ENCODE results near the gene SNX2.
A peak's percentile ranks its signal among the peaks of the same experiment; 100 is the strongest.

SNX2 gene

GRCh38 chr5:122736086-122736845 is 38.6 kb upstream of the SNX2 start:
- H3K27me3 ChIP-seq (ENCODE audit: insufficient read depth, low read length), result no peaks in the 10 kb centered on the region
- no peak overlapping the region for H4K8ac ChIP-seq (ENCODE audit: low read depth, low read length)
- no peak overlapping the region for H3K18ac ChIP-seq (ENCODE audit: low read length)
- WGBS (ENCODE audit: extremely low coverage, insufficient coverage, insufficient read length), result no CpG with 5 or more reads among the region's 9 CpGs
- H2AFZ ChIP-seq (ENCODE audit: insufficient read depth, low read length, poor library complexity), result no peak overlapping the region
- no peak overlapping the region for H2BK5ac ChIP-seq (ENCODE audit: low read depth, low read length, poor library complexity)
- H4K12ac ChIP-seq (ENCODE audit: low read depth, low read length), result no peak overlapping the region
- peaks cover 2% of the 10 kb centered on the region for H3K79me1 ChIP-seq (ENCODE audit: low read length)
- no peaks in the 10 kb centered on the region for H3K36me3 ChIP-seq (ENCODE audit: control insufficient read depth in 1 of 2, insufficient read depth in 2 of 2, low read length in 2 of 2)
- H3K4me1 ChIP-seq (ENCODE audit: control insufficient read depth in 1 of 2, insufficient read depth in 2 of 2, low read length in 2 of 2), result peaks cover 0 to 2% of the 10 kb centered on the region in 2 experiments
- no peaks in the 10 kb centered on the region for H3K9me3 ChIP-seq (ENCODE audit: insufficient read depth, low read depth, low read length)
- H4K91ac ChIP-seq (ENCODE audit: low read depth, low read length), result no peak overlapping the region
- H3K14ac ChIP-seq (ENCODE audit: low read length), result no peak overlapping the region
- H3K4me3 ChIP-seq (ENCODE audit: low read depth, low read length), result no peak overlapping the region
- H3K27ac ChIP-seq (ENCODE audit: low read depth, low read length), result no peak overlapping the region
- no peak overlapping the region for H2BK120ac ChIP-seq (ENCODE audit: insufficient read depth, low read length, poor library complexity)
- no peak overlapping the region for H2AK5ac ChIP-seq (ENCODE audit: low read length)
- no peak overlapping the region for H3K4ac ChIP-seq (ENCODE audit: low read depth, low read length)
- DNase-seq, result no peak
- H2BK12ac ChIP-seq (ENCODE audit: low read length), result no peak overlapping the region
- no peak overlapping the region for H3K23ac ChIP-seq (ENCODE audit: low read length)
- no peaks in the 10 kb centered on the region for H3K79me2 ChIP-seq (ENCODE audit: control insufficient read depth, insufficient read depth, low read length, poor library complexity)
- peak overlapping the region; percentile 43 for H3K9ac ChIP-seq (ENCODE audit: low read length)
- H3K4me2 ChIP-seq (ENCODE audit: low read length), result no peak overlapping the region

GRCh38 chr5:122738088-122738487 is 36.8 kb upstream of the SNX2 start:
- DNase-seq, result peak; percentile 60 to 88
- Histone ChIP-seq H3K14ac (ENCODE audit: low read length) (no peak overlapping the region), H4K12ac (ENCODE audit: low read depth, low read length) (no peak overlapping the region), H3K9ac (ENCODE audit: low read length) (no peak overlapping the region), H2BK5ac (ENCODE audit: low read depth, low read length, poor library complexity) (no peak overlapping the region), H2BK12ac (ENCODE audit: low read length) (no peak overlapping the region), H3K27me3 (ENCODE audit: insufficient read depth, low read length) (no peaks in the 10 kb centered on the region), H2BK120ac (ENCODE audit: insufficient read depth, low read length, poor library complexity) (no peak overlapping the region), H3K23ac (ENCODE audit: low read length) (no peak overlapping the region), H2AFZ (ENCODE audit: insufficient read depth, low read length, poor library complexity) (no peak overlapping the region), H3K36me3 (ENCODE audit: control insufficient read depth in 1 of 2, insufficient read depth in 2 of 2, low read length in 2 of 2) (no peaks in the 10 kb centered on the region), H2AK5ac (ENCODE audit: low read length) (no peak overlapping the region), H4K8ac (ENCODE audit: low read depth, low read length) (no peak overlapping the region), H3K79me2 (ENCODE audit: control insufficient read depth, insufficient read depth, low read length, poor library complexity) (no peaks in the 10 kb centered on the region), H3K27ac (ENCODE audit: low read depth, low read length) (no peak overlapping the region), H3K18ac (ENCODE audit: low read length) (no peak overlapping the region), H3K9me3 (ENCODE audit: insufficient read depth, low read depth, low read length) (no peaks in the 10 kb centered on the region), H3K4me1 (ENCODE audit: control insufficient read depth in 1 of 2, insufficient read depth in 2 of 2, low read length in 2 of 2) (peaks cover 7 to 9% of the 10 kb centered on the region in 2 experiments), H4K91ac (ENCODE audit: low read depth, low read length) (no peak overlapping the region), H3K79me1 (ENCODE audit: low read length) (peaks cover 10% of the 10 kb centered on the region), H3K4ac (ENCODE audit: low read depth, low read length) (no peak overlapping the region), H3K4me3 (ENCODE audit: low read depth, low read length) (no peak overlapping the region), H3K4me2 (ENCODE audit: low read length) (no peak overlapping the region)

- Histone ChIP-seq H3K27ac (ENCODE audit: low read depth, low read length) (peak overlapping the region; percentile 90), H2BK12ac (ENCODE audit: low read length) (peak overlapping the region; percentile 6), H4K91ac (ENCODE audit: low read depth, low read length) (peak overlapping the region; percentile 36), H3K36me3 (ENCODE audit: control insufficient read depth in 1 of 2, insufficient read depth in 2 of 2, low read length in 2 of 2) (no peaks in the 10 kb centered on the region), H4K8ac (ENCODE audit: low read depth, low read length) (no peak overlapping the region), H2AFZ (ENCODE audit: insufficient read depth, low read length, poor library complexity) (no peak overlapping the region), H3K4me3 (ENCODE audit: low read depth, low read length) (no peak overlapping the region), H3K18ac (ENCODE audit: low read length) (no peak overlapping the region), H2BK5ac (ENCODE audit: low read depth, low read length, poor library complexity) (peak overlapping the region; percentile 29), H3K9ac (ENCODE audit: low read length) (no peak overlapping the region), H4K12ac (ENCODE audit: low read depth, low read length) (no peak overlapping the region), H3K79me2 (ENCODE audit: control insufficient read depth, insufficient read depth, low read length, poor library complexity) (no peaks in the 10 kb centered on the region), H2BK120ac (ENCODE audit: insufficient read depth, low read length, poor library complexity) (peak overlapping the region; percentile 8), H2AK5ac (ENCODE audit: low read length) (no peak overlapping the region), H3K9me3 (ENCODE audit: insufficient read depth, low read depth, low read length) (no peaks in the 10 kb centered on the region), H3K79me1 (ENCODE audit: low read length) (peaks cover 12% of the 10 kb centered on the region), H3K23ac (ENCODE audit: low read length) (no peak overlapping the region), H3K4me2 (ENCODE audit: low read length) (peak overlapping the region; percentile 42), H3K4ac (ENCODE audit: low read depth, low read length) (no peak overlapping the region), H3K27me3 (ENCODE audit: insufficient read depth, low read length) (no peaks in the 10 kb centered on the region), H3K14ac (ENCODE audit: low read length) (peak overlapping the region; percentile 13), H3K4me1 (ENCODE audit: control insufficient read depth in 1 of 2, insufficient read depth in 2 of 2, low read length in 2 of 2) (peaks cover 12 to 17% of the 10 kb centered on the region in 2 experiments)
- peak; percentile 82 to 86 for DNase-seq
- no CpG with 5 or more reads among the region's 2 CpGs for WGBS (ENCODE audit: extremely low coverage, insufficient coverage, insufficient read length)
These were observed 33.2 kb upstream of the SNX2 start for GRCh38 chr5:122741681-122742080.

GRCh38 chr5:122743261-122743660 is 31.6 kb upstream of the SNX2 start:
- no peak overlapping the region for H3K4ac ChIP-seq (ENCODE audit: low read depth, low read length)

More at GRCh38 chr5:122743261-122743660, 31.6 kb upstream of the SNX2 start:
- H3K79me1 ChIP-seq (ENCODE audit: low read length), result peaks cover 12% of the 10 kb centered on the region
- no peak overlapping the region for H2AK5ac ChIP-seq (ENCODE audit: low read length)
- H3K4me1 ChIP-seq (ENCODE audit: control insufficient read depth in 1 of 2, insufficient read depth in 2 of 2, low read length in 2 of 2), result peaks cover 12 to 18% of the 10 kb centered on the region in 2 experiments
- no peak overlapping the region for H3K18ac ChIP-seq (ENCODE audit: low read length)
- H3K4me3 ChIP-seq (ENCODE audit: low read depth, low read length), result no peak overlapping the region
- H3K4me2 ChIP-seq (ENCODE audit: low read length), result peak overlapping the region; percentile 2
- H4K91ac ChIP-seq (ENCODE audit: low read depth, low read length), result peak overlapping the region; percentile 4
- peak overlapping the region; percentile 25 for H2BK5ac ChIP-seq (ENCODE audit: low read depth, low read length, poor library complexity)
- no peak overlapping the region for H3K23ac ChIP-seq (ENCODE audit: low read length)
- no peaks in the 10 kb centered on the region for H3K27me3 ChIP-seq (ENCODE audit: insufficient read depth, low read length)
- no peak overlapping the region for H3K14ac ChIP-seq (ENCODE audit: low read length)
- no peak overlapping the region for H3K9ac ChIP-seq (ENCODE audit: low read length)
- H3K9me3 ChIP-seq (ENCODE audit: insufficient read depth, low read depth, low read length), result no peaks in the 10 kb centered on the region
- no peaks in the 10 kb centered on the region for H3K36me3 ChIP-seq (ENCODE audit: control insufficient read depth in 1 of 2, insufficient read depth in 2 of 2, low read length in 2 of 2)
- H4K12ac ChIP-seq (ENCODE audit: low read depth, low read length), result no peak overlapping the region
- peak overlapping the region; percentile 8 for H4K8ac ChIP-seq (ENCODE audit: low read depth, low read length)
- H2BK120ac ChIP-seq (ENCODE audit: insufficient read depth, low read length, poor library complexity), result peak overlapping the region; percentile 64
- H3K79me2 ChIP-seq (ENCODE audit: control insufficient read depth, insufficient read depth, low read length, poor library complexity), result no peaks in the 10 kb centered on the region
- H2BK12ac ChIP-seq (ENCODE audit: low read length), result no peak overlapping the region
- peak overlapping the region; percentile 50 for H3K27ac ChIP-seq (ENCODE audit: low read depth, low read length)
- DNase-seq, result peak; percentile 44 to 50
- WGBS (ENCODE audit: extremely low coverage, insufficient coverage, insufficient read length), result no CpG with 5 or more reads among the region's 3 CpGs
- no peak overlapping the region for H2AFZ ChIP-seq (ENCODE audit: insufficient read depth, low read length, poor library complexity)

Data from trophoblast cell (in vitro differentiated cells and primary cell).